IMR-90 (cell line): Measurements from ENCODE around the gene B4GALNT1. TPM values are rescaled to one million over a fixed set of nuclear protein-coding genes. Genes with fewer than 3 reads are reported as not detected.

Experiments
- ATAC-seq: fragments of 200-7000 bp; cut with Tn5 transposase; 2 replicates; pipeline ENCODE4 v1.9.1; 2020; ENCODE audit warnings: low read depth, mild to moderate bottlenecking, moderate library complexity
- BruUV-seq: library from RNA; stranded (reverse); fragments of 400-500 nt; replicated peaks from 2 replicates; lab custom pipeline; 2021; lab: Mats Ljungman, UMichigan
- CTCF ChIA-PET: fragments of 300-600 bp; formaldehyde crosslinking; extraction: SDS; loops from one replicate; lab custom pipeline; 2021; ENCODE audit warnings: antibody characterized with exemption; lab: Yijun Ruan, JAX
- POLR2A ChIA-PET: fragments of 300-600 bp; sonication (Branson Sonifier 250); formaldehyde crosslinking; loops from one replicate; lab custom pipeline; 2022; ENCODE audit warnings: antibody characterized with exemption; ENCODE audit not compliant: unreplicated experiment; lab: Charles Lee
- DNase-seq: peaks from one replicate; pipeline ENCODE4 v3.0.0; 2013
- H2AFZ ChIP-seq: replicated peaks from 2 replicates; pipeline ENCODE3; 2013; ENCODE audit warnings: low read length, mild to moderate bottlenecking; ENCODE audit not compliant: poor library complexity
- H2AK5ac ChIP-seq: 2 replicates; pipeline ENCODE4 v1.6.1; 2013; ENCODE audit warnings: low read depth, low read length, inconsistent platforms
- H2AK9ac ChIP-seq: replicated peaks from 2 replicates; pipeline ENCODE3; 2013; ENCODE audit warnings: mild to moderate bottlenecking, low read depth, low read length, moderate library complexity; ENCODE audit not compliant: poor library complexity
- H2BK120ac ChIP-seq: 2 replicates; pipeline ENCODE4 v1.6.1; 2013; ENCODE audit warnings: low read depth, low read length, inconsistent platforms
- H2BK15ac ChIP-seq: 3 replicates; pipeline ENCODE4 v1.6.1; 2013; ENCODE audit warnings: low read depth, low read length, inconsistent platforms
- H2BK20ac ChIP-seq: 2 replicates; pipeline ENCODE4 v1.6.1; 2013; ENCODE audit warnings: low read depth, mild to moderate bottlenecking, inconsistent platforms, low read length, moderate library complexity
- H2BK5ac ChIP-seq: 2 replicates; pipeline ENCODE4 v1.6.1; 2013; ENCODE audit warnings: mild to moderate bottlenecking, low read depth, low read length, inconsistent platforms; ENCODE audit not compliant: poor library complexity, severe bottlenecking
- H3K14ac ChIP-seq: replicated peaks from 2 replicates; pipeline ENCODE4 v1.6.1; 2013; ENCODE audit warnings: low read depth, low read length, inconsistent platforms
- H3K18ac ChIP-seq: 2 replicates; pipeline ENCODE4 v1.6.1; 2013; ENCODE audit warnings: low read depth, low read length, control low read depth
- H3K23ac ChIP-seq: 2 replicates; pipeline ENCODE4 v1.6.1; 2013; ENCODE audit warnings: low read depth, low read length, inconsistent platforms
- H3K27ac ChIP-seq: 2 replicates; pipeline ENCODE4 v1.5.1; 2013; ENCODE audit warnings: mild to moderate bottlenecking, control low read depth, low read length; ENCODE audit not compliant: insufficient read depth
- H3K27me3 ChIP-seq: 2 replicates; pipeline ENCODE4 v1.6.1; 2013; ENCODE audit warnings: low read length; ENCODE audit not compliant: control insufficient read depth, insufficient read depth
- H3K36me3 ChIP-seq: 2 replicates; pipeline ENCODE4 v1.6.1; 2013; ENCODE audit warnings: low read length, mixed read lengths; ENCODE audit not compliant: control insufficient read depth, insufficient read depth
- H3K4ac ChIP-seq: 2 replicates; pipeline ENCODE4 v1.6.1; 2013; ENCODE audit warnings: low read depth, low read length, inconsistent platforms
- H3K4me1 ChIP-seq: 2 replicates; pipeline ENCODE4 v1.6.1; 2013; ENCODE audit warnings: low read length, mixed read lengths; ENCODE audit not compliant: control insufficient read depth, insufficient read depth
- H3K4me2 ChIP-seq: 2 replicates; pipeline ENCODE4 v1.6.1; 2013; ENCODE audit warnings: low read depth, mild to moderate bottlenecking, control low read depth, low read length, moderate library complexity
- H3K4me3 ChIP-seq: 2 replicates; pipeline ENCODE4 v1.5.1; 2013; ENCODE audit warnings: low read depth, mild to moderate bottlenecking, control low read depth, low read length, moderate library complexity; ENCODE audit not compliant: insufficient read depth
- H3K56ac ChIP-seq: 2 replicates; pipeline ENCODE4 v1.6.1; 2013; ENCODE audit warnings: low read length, inconsistent platforms; ENCODE audit not compliant: insufficient read depth; ENCODE audit errors: extremely low read depth
- H3K79me1 ChIP-seq, 2 experiments: 2 replicates each; pipeline ENCODE4 v1.6.1; 2013; ENCODE audit warnings: low read length in 2 of 2, inconsistent platforms in 1 of 2, low read depth in 1 of 2
- H3K9ac ChIP-seq: 2 replicates; pipeline ENCODE4 v1.6.1; 2013; ENCODE audit warnings: low read depth, low read length, control low read depth
- H3K9me1 ChIP-seq: 2 replicates; pipeline ENCODE4 v1.6.1; 2013; ENCODE audit warnings: low read length, inconsistent platforms; ENCODE audit not compliant: insufficient read depth
- H3K9me3 ChIP-seq: 2 replicates; pipeline ENCODE4 v1.6.1; 2013; ENCODE audit warnings: low read length; ENCODE audit not compliant: control insufficient read depth, insufficient read depth
- H4K20me1 ChIP-seq: 2 replicates; pipeline ENCODE4 v1.6.1; 2013; ENCODE audit warnings: low read length, inconsistent platforms; ENCODE audit not compliant: insufficient read depth
- H4K5ac ChIP-seq: 2 replicates; pipeline ENCODE4 v1.6.1; 2013; ENCODE audit warnings: mild to moderate bottlenecking, low read depth, low read length, control low read depth
- H4K8ac ChIP-seq, 2 experiments: 2 replicates each; pipeline ENCODE4 v1.6.1; 2013; ENCODE audit warnings: low read depth in 2 of 2, low read length in 2 of 2, control low read depth in 1 of 2, inconsistent platforms in 1 of 2
- H4K91ac ChIP-seq: 2 replicates; pipeline ENCODE4 v1.6.1; 2013; ENCODE audit warnings: low read depth, low read length, inconsistent platforms; ENCODE audit not compliant: insufficient read depth
- CEBPB ChIP-seq: IDR thresholded peaks from 2 replicates; pipeline ENCODE4 v1.6.1; 2012; ENCODE audit warnings: low read depth, low read length, improper control_type of control experiment
- ELK1 ChIP-seq: fragments of 150-350 bp; IDR thresholded peaks from 2 replicates; pipeline ENCODE4 v1.6.1; 2016; ENCODE audit warnings: low read depth, mild to moderate bottlenecking, low read length, moderate library complexity, borderline replicate concordance
- FOS ChIP-seq: fragments of 150-350 bp; IDR thresholded peaks from 2 replicates; pipeline ENCODE4 v1.6.1; 2016; ENCODE audit warnings: low read depth, low read length
- MAFK ChIP-seq: IDR thresholded peaks from 2 replicates; pipeline ENCODE4 v1.6.1; 2012; ENCODE audit warnings: low read depth, low read length, improper control_type of control experiment
- MXI1 ChIP-seq: IDR thresholded peaks from 2 replicates; pipeline ENCODE4 v1.6.1; 2012; ENCODE audit warnings: low read depth, mild to moderate bottlenecking, low read length, moderate library complexity, borderline replicate concordance
- RAD21 ChIP-seq: IDR thresholded peaks from 2 replicates; pipeline ENCODE4 v1.6.1; 2012; ENCODE audit warnings: low read length, improper control_type of control experiment
- RCOR1 ChIP-seq: IDR thresholded peaks from 2 replicates; pipeline ENCODE4 v1.6.1; 2012; ENCODE audit warnings: mild to moderate bottlenecking, low read length, improper control_type of control experiment; ENCODE audit not compliant: insufficient replicate concordance
- SMC3 ChIP-seq: fragments of 150-350 bp; IDR thresholded peaks from 2 replicates; pipeline ENCODE4 v1.6.1; 2016; ENCODE audit warnings: low read depth, mild to moderate bottlenecking, antibody characterized with exemption, low read length, moderate library complexity
- WGBS, 2 experiments: methylation state at CpG; one replicate each; pipeline versions ENCODE4 v1.1.5 to v1.1.7; 2013; ENCODE audit warnings: missing lambda C conversion rate in 2 of 2; ENCODE audit not compliant: insufficient read length in 1 of 2; ENCODE audit errors: extremely low coverage in 2 of 2; 5-methylcytosine and 5-hydroxymethylcytosine counted together
- dilution Hi-C: fragments of 300-500 bp; cut with HindIII; formaldehyde crosslinking; loops from one replicate; pipeline ENCODE4 v1.14.3; 2018; ENCODE audit warnings: low sequenced_read_pairs; ENCODE audit not compliant: unreplicated experiment
- in situ Hi-C: fragments of 300-500 bp; cut with MboI; formaldehyde crosslinking; loops from 3 replicates; pipeline ENCODE4 v1.14.3; 2019; ENCODE audit warnings: low sequenced_read_pairs, inconsistent platforms, mixed read lengths
- intact Hi-C: fragments of 100-400 bp; cut with micrococcal nuclease; formaldehyde crosslinking; loops from 2 replicates; pipeline ENCODE4 v1.10.0; 2022
- polyA plus RNA-seq, 3 experiments: library from polyadenylated mRNA; depleted of rRNA; stranded (reverse); fragments of >200 nt; gene quantifications; 2 replicates each; pipeline ENCODE4 v1.2.3, GENCODE V29; 2012; ENCODE audit warnings: low replicate concordance in 1 of 3
- total RNA-seq: library from RNA; depleted of rRNA; stranded (reverse); fragments of >200 nt; gene quantifications from 2 replicates; pipeline ENCODE4 v1.2.3, GENCODE V29; 2012

B4GALNT1 gene
- total and polyA plus RNA-seq, 2 of the 4 experiments (the other 2 are of a cell fraction) = 0.18 to 0.62 TPM

GRCh38 chr12:57638096-57638495 is 5.1 kb upstream of the B4GALNT1 start:
- H3K36me3 ChIP-seq = no peaks in the 10 kb centered on the region
- no peaks in the 10 kb centered on the region for H4K20me1 ChIP-seq
- H3K27ac ChIP-seq = no peak overlapping the region
- no peak overlapping the region for H2AK9ac ChIP-seq
- no peak overlapping the region for H3K9ac ChIP-seq
- H2BK120ac ChIP-seq = no peak overlapping the region
- H3K4me2 ChIP-seq = no peak overlapping the region
- no peak overlapping the region for H3K23ac ChIP-seq
- H2BK15ac ChIP-seq = no peak overlapping the region
- 0 out of 2 replicates have a peak, but pooled peaks cover 1% of the 10 kb centered on the region for H3K4me1 ChIP-seq
- no peak overlapping the region for H2BK20ac ChIP-seq
- no peak overlapping the region for H3K4ac ChIP-seq
- ATAC-seq (no peak), DNase-seq (no peak)
- no TSS peak for BruUV-seq
- H3K79me1 ChIP-seq = no peaks in the 10 kb centered on the region
- no peak overlapping the region for H2AK5ac ChIP-seq
- H3K4me3 ChIP-seq = no peak overlapping the region
- no peak overlapping the region for H2AFZ ChIP-seq
- no peak overlapping the region for H3K18ac ChIP-seq
- H3K56ac ChIP-seq = no peak overlapping the region
- POLR2A ChIA-PET = no interaction called here
- TF ChIP-seq RCOR1 (no peak), RAD21 (no peak), MAFK (no peak), ELK1 (no peak), CEBPB (no peak), MXI1 (no peak), SMC3 (no peak), FOS (no peak)
- peaks cover 25% of the 10 kb centered on the region for H3K27me3 ChIP-seq
- H3K9me1 ChIP-seq = no peaks in the 10 kb centered on the region
- no peak overlapping the region for H4K91ac ChIP-seq
- CTCF ChIA-PET = interaction anchor here (1.1 kb wide), 1 partner anchor 54 kb away, joined by 3 read pairs; no protein-coding TSS in a partner anchor
- no peak overlapping the region for H2BK5ac ChIP-seq
- no peak overlapping the region for H3K14ac ChIP-seq
- dilution Hi-C loops (no loop called here), in situ Hi-C loops (no loop called here), intact Hi-C loops (no loop called here)
- H4K8ac ChIP-seq = no peak overlapping the region
- H4K5ac ChIP-seq = no peak overlapping the region
- H3K9me3 ChIP-seq = no peaks in the 10 kb centered on the region
- 60% methylated on average over 1 of the region's 3 CpGs; no CpG with 5 or more reads in 1 of the 2 experiments for WGBS, 2 experiments
